ENCODE measurements around the gene ARHGAP27.
"Not testable (repeated sequence)": the region's sequence is repeated elsewhere in the genome, so short reads cannot be mapped to it uniquely, and the experiment has no call there.

GRCh38 chr17:45448066-45448465 lies 15.4 kb upstream of the ARHGAP27 start:
- TF ChIP-seq CTCF (optimal IDR thresholded peaks at IDR 0.05 in 1 of 3, IDR thresholded peaks at IDR 0.05 in 1 of 3, conservative IDR thresholded peaks at IDR 0.05 in 1 of 3; ENCODE audit: extremely low read depth in 1 of 3, insufficient read depth in 2 of 3, low read length in 3 of 3); EZH2 (IDR thresholded peaks at IDR 0.05; ENCODE audit: low read length): not testable (repeated sequence)
